Hindlimb muscle (tissue), 1 donor: Measurements from ENCODE around the gene ARHGAP15. TPM values are rescaled to one million over a fixed set of nuclear protein-coding genes. Genes with fewer than 3 reads are reported as not detected.

Source experiments
- DNase-seq: peaks from one replicate; pipeline ENCODE4 v3.0.0-alpha.2; 2013
- polyA plus RNA-seq: library from polyadenylated mRNA; unstranded; fragments of 120-200 nt; gene quantifications from one replicate; pipeline ENCODE4 v1.2.1, GENCODE V29; 2013; ENCODE audit not compliant: insufficient read length

ARHGAP15 gene
- polyA plus RNA-seq, 1 donor = 7.3 TPM

DNA sequence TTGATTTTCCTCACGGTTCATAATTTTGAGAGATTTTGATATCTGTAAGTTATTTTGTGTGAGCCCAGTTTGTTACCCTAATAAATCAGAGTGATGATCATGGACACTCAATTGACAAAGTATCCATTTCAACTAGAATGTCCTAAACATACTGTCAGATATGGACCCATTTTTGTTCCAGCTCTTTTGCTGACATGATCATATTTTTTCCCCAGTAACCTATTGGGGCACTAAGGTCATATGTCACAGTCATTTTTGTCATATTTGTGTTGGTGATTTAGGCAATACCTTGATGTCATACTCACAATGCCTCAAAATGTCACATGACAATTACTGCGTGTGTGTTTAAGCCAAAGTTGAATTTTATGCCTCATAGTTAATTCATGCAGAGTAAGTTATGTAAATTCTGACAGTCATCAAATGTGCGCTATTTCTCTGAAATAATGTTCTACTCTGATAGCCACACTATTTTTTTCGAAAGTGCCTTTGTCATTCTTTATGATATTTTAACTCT lies 218.7 kb downstream of the ARHGAP15 start:
- no peak for DNase-seq

DNA sequence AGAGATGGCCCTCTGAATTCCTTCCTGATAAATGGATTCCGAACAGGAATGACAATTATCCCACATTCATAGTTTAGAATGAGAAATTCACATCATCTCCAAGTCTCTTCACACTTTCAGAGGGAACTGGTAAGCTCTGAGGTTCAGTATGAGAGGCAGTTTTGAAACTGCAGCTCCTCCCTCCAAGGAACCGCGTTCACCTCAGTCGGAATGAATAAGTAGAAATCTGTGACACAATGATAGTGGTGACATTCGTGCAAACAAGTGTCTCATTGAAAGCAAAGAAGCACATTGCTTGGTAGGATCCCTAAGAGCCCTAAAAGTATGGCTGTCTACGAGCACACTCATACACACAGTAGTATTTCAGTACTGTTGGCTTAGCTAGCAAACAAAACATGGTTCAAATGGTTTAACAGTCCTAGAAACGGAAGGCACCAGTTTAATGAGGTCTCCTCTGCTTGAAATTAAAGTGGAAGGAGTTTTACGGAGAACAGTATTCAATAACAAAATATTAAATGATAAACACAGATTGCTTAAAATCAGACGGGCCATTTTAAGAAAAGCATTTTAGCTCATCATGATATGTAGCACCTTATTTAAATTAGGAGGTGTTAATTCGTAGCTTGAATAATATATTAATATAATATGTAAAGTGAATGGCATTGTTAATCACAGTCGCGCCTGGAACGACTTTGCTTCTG lies 225.0 kb downstream of the ARHGAP15 start:
- DNase-seq = no peak

DNA sequence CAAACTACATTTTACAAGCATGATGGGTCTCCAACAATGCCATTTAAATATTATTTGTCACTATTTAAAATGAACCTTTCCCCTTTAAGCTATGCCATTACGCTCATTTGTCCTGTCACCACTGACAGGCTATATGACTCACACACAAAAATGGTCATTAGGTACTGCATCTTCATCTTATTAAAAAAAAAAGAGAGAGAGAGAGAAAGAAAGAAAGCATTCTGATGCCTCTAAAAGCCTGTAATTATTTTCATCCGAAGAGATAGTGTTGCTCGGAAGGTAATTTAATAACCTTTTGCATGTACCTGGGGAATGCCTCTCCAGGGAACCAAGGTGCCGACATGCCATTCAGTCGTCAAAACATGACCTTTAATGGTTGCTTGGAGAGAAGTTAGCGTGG lies 226.7 kb downstream of the ARHGAP15 start:
- DNase-seq = no peak

DNA sequence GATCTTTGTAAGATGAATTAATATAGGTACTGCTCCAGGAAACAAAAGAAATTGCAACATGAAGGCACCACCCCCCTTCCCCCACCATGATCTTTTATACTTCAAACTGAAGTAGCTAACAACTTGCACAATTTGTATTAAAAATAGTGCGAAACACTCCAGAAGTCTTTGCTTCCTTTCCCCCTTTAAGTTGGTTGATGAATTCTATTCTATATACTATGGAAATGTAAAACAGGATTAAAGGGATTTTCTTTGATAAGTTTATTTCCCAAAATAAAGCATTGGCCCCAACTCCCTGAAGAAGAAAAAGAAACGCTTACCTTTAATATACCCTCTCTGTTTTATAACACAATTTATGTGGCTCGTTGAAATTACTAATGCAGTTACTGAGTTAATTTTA lies 227.1 kb downstream of the ARHGAP15 start:
- no peak for DNase-seq

DNA sequence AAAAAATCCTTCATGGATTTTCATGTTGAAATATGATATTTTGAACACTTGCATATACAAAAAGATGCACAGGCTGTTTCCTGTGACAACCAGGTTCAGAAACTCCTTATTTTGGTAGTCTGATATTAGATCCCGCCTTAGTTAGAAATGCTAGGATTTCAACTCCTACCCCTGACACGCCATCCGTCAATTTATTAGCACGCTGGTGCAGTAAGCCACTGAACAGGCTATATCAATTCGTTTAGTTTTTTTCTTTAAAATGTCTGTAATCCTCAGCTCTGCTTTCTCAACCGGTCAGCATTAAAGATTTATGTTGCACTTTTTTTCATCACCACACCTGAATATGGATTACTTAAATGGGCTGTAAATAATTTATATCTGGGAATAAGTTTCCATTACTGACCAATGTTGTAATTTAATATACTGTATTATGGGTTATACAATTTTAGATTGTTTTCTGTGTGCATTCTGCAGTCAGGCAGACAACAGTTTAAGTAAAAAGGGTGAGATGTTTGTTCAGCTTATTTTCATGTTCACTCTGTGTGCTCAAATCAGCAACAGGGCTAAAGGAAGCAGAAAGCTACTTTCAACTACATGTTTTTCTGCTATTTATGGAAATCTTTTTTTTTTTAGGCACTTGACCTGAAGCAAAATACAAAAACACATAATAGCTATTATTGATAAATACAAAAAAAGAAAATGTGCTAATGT lies 227.7 kb downstream of the ARHGAP15 start:
- no peak for DNase-seq

DNA sequence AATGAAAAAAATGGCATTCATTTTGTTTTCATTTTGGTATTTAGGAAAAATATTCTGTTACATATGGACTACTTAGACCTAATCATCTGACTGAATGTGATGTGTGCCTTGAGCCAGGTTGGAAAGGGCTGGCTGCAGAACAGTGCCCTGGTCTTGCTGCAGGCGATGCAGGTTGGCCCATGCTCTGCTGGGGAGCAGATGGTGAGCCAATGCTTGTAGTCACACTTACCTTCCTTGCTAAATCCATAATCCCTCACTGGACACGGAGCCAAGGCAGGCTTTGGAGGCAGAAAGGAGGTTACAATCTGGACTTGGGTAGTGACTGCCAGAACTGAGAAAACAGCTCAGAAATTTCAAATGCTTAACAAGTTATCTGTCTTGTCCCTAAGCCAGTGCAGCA lies 228.7 kb downstream of the ARHGAP15 start:
- peak; percentile 3 for DNase-seq

DNA sequence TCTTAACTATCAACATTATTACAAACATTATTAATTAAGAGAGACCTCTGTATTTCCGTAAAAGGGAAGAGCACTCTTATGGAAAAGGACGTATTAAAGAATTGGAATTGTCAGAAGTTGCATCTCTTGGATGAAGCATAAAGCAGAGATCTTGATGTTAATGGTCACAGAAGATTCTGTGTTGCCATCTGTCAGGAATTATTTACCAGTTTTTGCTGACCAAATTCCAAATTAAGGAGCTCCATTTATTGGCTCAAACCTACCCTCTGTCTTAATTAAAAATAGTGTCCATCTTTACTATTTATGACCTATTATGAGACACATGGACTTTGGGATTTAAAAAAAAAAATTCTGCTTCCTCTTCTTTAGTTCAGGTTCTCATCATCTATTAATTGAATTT lies 232.1 kb downstream of the ARHGAP15 start:
- DNase-seq = no peak

DNA sequence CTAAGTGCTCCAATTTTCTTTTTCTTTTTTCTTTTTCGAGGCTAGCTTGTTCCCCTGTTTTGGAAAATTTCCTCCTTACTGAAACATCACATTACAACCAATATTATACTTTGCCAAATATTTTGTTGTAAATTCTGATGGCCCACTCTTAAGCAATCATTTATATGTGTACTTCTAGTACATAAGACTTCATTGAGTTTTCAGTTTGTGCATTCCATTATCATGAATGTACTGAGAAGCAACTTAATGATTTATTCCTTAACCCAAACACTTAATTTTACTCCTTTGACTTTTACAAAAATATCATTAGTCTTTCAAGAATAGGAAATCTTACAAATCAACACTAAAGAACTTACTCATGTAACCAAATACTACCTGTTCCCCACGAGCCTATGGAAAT lies 242.4 kb downstream of the ARHGAP15 start:
- no peak for DNase-seq

DNA sequence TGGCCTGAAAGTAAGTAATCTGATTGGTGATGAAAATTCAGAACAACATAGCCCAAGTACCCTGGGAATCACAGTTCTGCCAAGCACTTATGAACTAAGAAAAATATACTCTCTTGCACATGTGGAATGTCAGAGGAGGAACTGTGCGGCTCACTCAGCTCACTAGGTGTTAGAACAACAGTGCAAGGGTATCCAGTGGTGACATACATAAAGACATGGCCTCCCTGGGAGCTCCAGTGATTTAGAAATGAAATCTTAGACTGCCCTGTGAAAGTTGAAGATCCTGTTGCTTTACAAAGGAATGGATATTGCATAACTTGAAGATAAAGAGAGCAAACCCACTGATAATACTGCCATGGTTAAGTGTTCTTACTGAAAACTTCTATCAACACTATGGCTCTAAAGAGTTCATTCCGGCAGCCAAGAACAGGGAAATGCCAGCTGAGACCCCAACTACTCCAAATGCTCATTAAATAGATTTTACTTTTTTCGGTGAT lies 246.2 kb downstream of the ARHGAP15 start:
- DNase-seq = no peak

DNA sequence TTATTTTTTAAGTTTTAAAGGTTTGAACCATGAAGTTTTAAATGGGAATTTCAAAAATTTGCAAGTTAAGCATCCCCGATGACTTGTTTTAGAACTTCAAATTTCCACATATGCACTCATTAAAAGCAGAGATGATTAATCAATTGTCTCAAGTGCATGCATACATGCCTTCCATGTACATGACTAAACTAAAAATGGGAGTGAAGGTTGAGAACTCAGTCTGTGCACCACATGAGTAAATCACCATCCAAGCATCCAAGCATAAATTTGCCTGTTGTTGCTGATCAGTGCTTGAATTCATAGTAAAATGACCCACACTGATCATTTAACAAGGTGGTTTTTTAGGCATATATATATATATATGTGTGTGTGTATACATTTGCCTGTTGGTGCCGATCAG lies 249.8 kb downstream of the ARHGAP15 start:
- no peak for DNase-seq

DNA sequence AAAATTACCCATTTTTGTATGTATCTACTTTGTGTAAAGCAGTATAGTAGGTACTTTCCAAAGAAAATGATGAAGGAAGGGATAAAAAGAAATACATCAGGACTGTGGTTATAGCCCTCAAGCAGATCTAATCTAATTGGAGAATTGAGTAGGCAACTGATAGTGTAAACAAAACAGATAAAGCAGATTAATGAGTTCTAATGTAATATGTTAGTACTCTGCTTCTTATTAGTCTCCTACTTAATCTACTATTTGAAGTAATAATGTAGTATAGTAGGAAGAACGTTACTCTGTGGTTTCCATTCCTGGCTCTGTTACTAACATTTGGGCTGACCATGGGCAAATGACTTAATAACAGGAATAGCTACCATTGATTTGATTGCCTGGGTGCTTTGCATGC lies 250.7 kb downstream of the ARHGAP15 start:
- DNase-seq = no peak

DNA sequence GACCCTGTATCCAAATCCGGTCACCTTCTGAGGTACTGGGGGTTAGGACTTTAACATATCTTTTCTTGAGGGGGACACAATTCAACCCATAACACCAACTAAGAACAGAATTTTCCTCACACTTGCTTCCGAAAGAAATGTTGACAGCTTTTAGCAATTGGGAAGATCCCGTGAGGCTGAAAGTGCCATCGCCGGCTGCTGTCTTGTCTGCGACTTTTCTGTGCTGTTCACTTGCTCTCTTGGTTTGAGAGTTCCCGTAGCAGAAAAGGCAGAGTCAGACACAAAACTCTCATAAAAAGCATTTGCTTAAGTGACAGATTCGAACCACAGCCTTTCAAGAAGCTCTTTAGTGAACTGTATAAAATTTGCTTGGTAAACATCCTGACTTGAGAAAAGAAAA lies 253.4 kb downstream of the ARHGAP15 start:
- no peak for DNase-seq

DNA sequence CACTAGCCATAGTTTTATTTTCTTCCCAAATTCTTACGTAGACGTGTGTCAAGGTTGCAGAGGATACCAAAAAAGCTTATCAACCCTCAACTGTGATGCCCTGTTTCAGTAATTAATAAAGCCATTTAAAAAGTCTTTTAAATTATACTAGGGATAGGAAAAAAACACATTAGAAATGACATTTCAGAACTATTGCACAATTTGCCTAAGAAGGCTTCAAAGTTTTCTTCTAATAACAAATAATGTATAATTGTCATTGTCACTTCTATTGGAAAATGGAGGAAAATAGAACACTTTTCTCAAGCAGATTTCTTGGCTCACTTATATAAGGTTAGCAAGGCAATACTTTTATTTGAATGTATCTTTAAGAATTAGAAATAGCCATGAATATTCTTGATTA lies 253.8 kb downstream of the ARHGAP15 start:
- DNase-seq = no peak

DNA sequence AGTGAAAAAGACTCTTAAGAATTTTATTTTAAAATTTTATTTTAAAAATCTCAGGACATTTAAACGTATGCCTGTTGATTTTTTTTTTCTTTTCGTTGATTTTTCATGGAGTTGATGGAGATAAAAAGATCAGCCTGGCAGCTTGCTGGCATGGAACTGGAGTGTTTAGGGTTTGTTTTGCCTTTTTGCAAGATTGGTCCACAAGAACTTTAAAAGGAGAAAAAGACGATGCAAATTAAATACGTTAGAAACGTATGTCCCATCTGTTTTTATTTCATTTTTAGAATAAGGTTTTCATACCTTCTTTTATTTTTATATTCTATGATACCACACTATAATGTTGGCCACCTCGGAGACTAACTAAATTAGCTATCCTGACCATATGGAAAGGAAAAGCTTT lies 254.9 kb downstream of the ARHGAP15 start:
- no peak for DNase-seq

DNA sequence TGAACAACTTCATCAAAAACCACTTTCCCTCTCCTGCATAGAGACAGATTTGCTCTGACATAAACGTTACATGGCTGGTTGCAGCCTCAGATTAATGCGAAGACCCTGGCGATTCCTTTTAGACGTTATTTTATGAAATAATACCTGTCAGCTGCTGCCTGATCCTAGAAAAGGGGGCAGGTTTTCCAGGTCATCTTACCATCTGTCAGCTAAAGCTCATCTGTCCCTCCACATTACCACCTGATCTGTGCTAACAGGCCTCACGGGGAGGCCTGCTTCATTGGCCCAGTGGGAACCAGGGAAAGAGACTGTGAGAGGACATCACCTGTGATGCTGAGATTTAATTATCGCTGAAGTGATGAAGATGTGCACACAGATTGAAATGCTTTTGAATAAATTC lies 261.0 kb downstream of the ARHGAP15 start:
- no peak for DNase-seq

DNA sequence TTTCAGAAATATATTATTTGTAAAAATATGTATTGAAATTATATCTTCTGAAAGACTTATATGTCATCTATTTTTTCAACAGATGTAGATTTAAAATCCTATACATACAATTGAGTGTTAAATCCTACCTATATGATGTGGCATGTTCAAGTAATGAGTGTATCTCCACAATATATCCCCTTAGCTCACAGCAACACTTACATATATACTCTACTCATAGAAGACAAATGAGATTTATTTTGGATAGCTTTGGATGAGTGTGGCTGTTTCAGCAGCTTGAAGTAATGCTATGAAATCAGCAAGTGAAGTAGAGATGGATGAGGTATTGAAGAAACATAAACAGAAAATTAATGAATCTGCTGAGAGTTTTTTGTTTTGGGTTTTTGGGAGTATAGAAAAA lies 263.1 kb downstream of the ARHGAP15 start:
- no peak for DNase-seq

DNA sequence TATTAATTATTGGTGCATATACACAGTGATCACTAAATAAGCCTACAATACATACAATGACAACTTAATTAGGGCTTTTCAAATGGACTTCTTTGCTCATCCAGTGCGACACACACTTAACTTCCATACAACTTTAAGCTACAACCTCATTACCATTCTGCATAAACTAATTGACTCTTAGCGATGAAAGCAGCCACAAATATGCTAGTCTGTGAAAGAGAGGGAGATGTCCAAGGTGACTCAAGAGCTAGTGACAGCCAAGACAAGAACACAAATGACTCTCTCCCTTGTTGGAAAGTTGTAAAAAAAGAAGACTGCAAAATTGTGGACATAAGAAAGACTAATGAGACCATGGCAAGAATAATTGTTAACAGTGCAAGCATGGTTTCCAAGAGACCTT lies 264.8 kb downstream of the ARHGAP15 start:
- no peak for DNase-seq

DNA sequence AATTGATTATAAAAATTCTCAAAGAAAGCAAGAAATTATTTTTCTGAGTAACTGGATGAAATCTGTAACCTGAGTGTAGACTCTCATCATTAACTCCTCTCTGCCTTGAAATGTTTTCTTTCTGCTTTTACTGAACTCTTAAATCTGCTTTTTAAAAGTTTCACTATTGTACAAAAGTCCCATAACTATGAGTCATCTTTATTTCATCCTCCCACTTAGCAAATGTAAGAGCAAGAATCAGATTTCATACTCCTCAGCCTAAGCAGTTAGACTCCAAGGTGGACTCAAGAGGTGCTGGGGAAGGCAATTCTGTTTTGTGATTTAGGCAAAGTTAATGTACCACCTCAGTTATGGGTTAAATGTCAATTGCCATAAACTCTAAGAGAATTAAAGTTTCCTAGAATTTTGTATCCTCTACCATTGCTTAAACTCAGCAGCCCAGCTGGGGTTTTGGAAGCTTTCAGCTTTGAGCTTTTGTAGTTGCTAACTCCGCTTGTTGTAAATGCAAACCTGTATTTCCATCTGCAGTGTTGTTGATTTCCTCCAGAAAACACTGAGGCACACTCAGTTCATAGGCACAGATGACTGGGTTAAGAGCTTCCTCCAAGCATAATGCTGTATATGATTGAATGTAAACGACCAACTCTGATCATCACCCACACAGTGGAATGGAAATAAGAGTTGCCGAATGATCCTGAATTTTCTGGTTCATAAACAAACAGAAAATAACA lies 268.8 kb downstream of the ARHGAP15 start:
- peak; percentile 17 for DNase-seq

DNA sequence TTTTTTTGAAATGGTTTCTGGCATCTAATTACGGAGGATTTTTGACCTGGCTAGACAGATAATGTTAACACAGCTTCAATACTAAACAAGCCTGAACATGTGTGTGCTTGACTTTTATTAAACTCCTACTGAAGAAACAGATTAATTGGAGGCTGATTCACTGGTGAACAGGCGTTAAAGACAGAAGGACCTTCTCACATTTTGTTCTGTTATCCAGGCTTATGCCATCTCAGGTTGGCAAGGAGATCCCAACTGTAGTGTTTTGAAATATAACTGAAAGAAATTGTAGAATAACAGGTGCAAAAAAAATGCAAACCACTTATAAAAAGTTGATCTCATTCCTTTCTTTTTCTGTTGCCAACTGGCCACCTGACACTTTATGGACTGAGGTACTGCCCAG lies 269.6 kb downstream of the ARHGAP15 start:
- peak; percentile 2 for DNase-seq

DNA sequence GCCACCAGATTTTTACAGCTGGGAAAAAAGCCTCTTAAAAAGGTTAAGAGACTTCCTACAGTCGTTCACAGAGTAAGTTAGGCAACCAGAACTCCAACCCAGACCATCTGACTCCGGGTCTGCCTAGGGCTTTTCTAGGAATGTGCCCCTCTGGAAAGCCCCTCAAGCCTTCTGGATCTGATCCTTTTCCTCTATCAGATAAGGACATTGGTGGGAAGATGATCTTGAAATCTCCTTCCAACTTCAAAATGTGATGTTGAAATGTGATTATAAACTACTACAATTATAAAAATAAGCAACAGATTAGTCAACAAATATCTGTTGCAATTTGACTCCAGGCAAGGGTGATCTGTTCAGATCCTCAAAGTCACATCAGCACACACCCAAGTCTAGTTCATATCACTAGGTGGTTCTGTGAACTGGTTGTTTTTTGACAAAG lies 270.4 kb downstream of the ARHGAP15 start:
- DNase-seq = no peak

DNA sequence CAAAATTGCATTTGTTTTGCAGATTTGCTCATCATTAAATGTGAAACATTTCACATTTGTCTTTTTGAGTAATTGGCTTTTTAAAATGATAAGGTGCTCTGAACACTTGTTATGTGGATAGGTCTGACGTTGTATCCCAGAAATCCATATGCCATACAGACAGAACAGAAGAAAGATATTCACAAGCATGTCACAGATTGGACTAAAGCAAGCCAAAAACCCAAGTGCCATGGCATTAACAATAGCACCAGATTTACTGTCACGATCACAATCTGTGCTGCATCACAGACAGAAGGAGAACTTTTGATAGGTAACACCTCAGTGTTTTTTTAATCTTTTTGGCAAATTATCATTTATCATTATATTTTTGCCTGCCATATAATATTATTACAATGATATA lies 272.6 kb downstream of the ARHGAP15 start:
- no peak for DNase-seq

DNA sequence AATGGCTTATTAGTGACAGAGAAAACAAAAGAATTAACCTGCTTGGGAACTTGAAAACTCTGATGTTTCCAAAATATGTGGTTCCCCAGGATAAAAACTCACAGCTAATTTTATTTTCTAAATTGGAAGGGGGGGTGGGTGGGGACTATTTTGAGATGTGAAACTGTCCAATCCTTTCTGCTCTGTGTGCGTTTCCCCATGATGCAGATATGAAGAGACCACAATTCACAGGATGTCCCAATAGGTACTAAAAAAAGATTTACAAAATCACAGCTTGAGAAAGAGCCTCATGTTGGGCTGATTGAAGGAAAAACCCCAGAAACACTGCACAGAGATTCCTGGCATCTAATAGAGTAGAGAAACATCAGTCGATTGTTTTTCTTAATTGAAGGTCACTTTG lies 273.2 kb downstream of the ARHGAP15 start:
- no peak for DNase-seq
